Esophagus muscularis mucosa (tissue), 4 donors: Measurements from ENCODE around the gene GRIK3. TPM values are rescaled to one million over a fixed set of nuclear protein-coding genes. Genes with fewer than 3 reads are reported as not detected.
A peak's percentile ranks its signal among the peaks of the same experiment; 100 is the strongest.

Experiments used
- DNase-seq: peaks from one replicate; pipeline ENCODE4 v3.0.0-alpha.2; 2017; ENCODE audit errors: extremely low spot score
- H3K27ac ChIP-seq, 4 donors: fragments of 200-600 bp; sonication (generic); replicated peaks in 1 of 4; 1 replicate in 3 of 4; 2 replicates in 1 of 4; pipeline ENCODE4 v1.5.1; 2016 to 2019; ENCODE audit warnings: mild to moderate bottlenecking in 1 of 4
- H3K27me3 ChIP-seq, 4 donors: fragments of 200-600 bp; sonication (generic); one replicate each; pipeline versions ENCODE4 v1.5.1 to v1.6.0; 2016 to 2019
- H3K36me3 ChIP-seq, 4 donors: fragments of 200-600 bp; sonication (generic); one replicate each; pipeline ENCODE4 v1.5.1; 2016 to 2019
- H3K4me1 ChIP-seq, 4 donors: fragments of 200-600 bp; sonication (generic); one replicate each; pipeline ENCODE4 v1.5.1; 2016 to 2019
- H3K4me3 ChIP-seq, 4 donors: fragments of 200-600 bp; sonication (generic); 1 replicate in 2 of 4; 2 replicates in 2 of 4; pipeline ENCODE4 v1.5.1; 2016 to 2019; ENCODE audit warnings: mild to moderate bottlenecking in 4 of 4, moderate library complexity in 1 of 4
- H3K9me3 ChIP-seq, 4 donors: fragments of 200-600 bp; sonication (generic); 1 replicate in 3 of 4; 2 replicates in 1 of 4; pipeline ENCODE4 v1.5.1; 2016 to 2019
- EP300 ChIP-seq: sonication (generic); formaldehyde crosslinking; IDR thresholded peaks from one replicate; pipeline ENCODE4 v1.6.1; 2017; ENCODE audit warnings: antibody characterized with exemption
- POLR2A ChIP-seq: fragments of 450-650 bp; IDR thresholded peaks from one replicate; pipeline ENCODE4 v1.6.1; 2017; ENCODE audit warnings: antibody characterized with exemption, moderate library complexity, mild to moderate bottlenecking, low read depth
- POLR2AphosphoS5 ChIP-seq, 2 donors: sonication (generic); formaldehyde crosslinking; IDR thresholded peaks; one replicate each; pipeline ENCODE4 v1.6.1; 2017; ENCODE audit warnings: antibody characterized with exemption in 2 of 2
- WGBS: methylation state at CpG from one replicate; pipeline ENCODE4 v1.1.5; 2018; 5-methylcytosine and 5-hydroxymethylcytosine counted together
- intact Hi-C: fragments of 100-400 bp; cut with DNase I; formaldehyde crosslinking; loops from one replicate; pipeline ENCODE4 v1.15.1; 2023
- total RNA-seq, 4 donors: library from RNA; depleted of rRNA; stranded (reverse); fragments of >200 nt; gene quantifications; one replicate each; pipeline versions ENCODE4 v1.1.0 to v1.2.1, GENCODE V29; 2016
- TF ChIP-seq, protein P1 (sequence below), 3 experiments: fragments of 200-600 bp in 2 of 3; fragments of 450-650 bp in 1 of 3; sonication (generic) in 2 of 3; IDR thresholded peaks; one replicate each; pipeline ENCODE4 v1.5.1; 2017 to 2019; ENCODE audit warnings: antibody characterized with exemption in 3 of 3, mild to moderate bottlenecking in 2 of 3, moderate library complexity in 1 of 3

The GRIK3 gene
- total RNA-seq, 4 donors from 2014 or later, result 5.3 to 7.9 (median 6.6) TPM

DNA sequence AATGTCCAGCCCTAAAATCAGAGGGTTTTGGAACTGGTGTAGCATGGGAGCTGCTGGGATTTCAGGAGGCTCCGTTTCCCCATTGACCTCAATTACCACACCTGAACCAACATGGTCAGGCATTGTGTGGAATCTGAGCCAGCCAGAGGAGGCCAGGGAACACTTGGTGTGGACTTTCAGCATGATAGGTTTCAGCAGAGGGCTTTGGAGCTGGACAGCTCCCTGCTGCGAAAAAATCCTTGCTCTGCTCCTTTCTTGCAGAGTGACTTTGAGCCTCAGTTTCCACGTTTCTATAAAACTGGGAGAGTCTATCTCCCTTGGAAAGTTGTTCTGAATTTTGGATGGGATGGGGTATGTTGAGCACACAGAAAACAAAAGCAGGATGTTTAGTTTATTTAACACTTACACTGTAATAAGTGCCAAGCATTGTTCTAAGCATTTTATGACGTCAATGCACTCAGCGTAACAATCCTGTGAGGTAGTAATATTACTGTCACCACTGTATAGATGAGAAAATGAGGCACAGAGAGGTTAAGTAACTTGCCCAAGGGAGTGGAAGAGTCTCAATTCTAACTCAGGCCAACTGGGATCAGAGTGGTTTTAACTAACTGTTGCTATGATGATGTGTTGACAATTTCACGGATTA is 168.0 kb downstream of the GRIK3 start:
- intact Hi-C loops, result no loop called here
- H3K27me3 ChIP-seq, result peaks cover 0 to 61% (median 0%) of the 10 kb centered on the region in 4 donors

DNA sequence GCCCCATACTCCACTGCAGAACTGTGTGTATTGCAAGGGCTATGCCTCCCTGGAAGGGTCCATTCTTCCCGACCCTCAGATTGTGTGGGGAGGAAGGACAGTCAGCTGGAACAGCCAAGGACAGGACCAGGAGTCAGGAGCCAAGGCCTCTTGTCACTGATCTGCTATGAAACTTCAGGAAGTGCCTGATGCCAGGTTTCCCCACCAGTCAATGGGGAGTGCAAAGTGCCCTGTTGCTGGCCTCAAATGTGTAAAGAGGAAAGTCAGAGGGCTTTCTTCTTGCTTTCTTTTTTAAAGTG is 168.8 kb downstream of the GRIK3 start:
- peaks cover 0 to 66% (median 0%) of the 10 kb centered on the region in 4 donors for H3K27me3 ChIP-seq
- TF ChIP-seq EP300, result no peak
- no peak for TF ChIP-seq POLR2AphosphoS5 (IDR thresholded peaks at IDR 0.05)
- TF ChIP-seq POLR2A, result no peak
- no peaks in the 10 kb centered on the region for H3K9me3 ChIP-seq
- intact Hi-C loops, result no loop called here
- peak overlapping the region in 2 of 4 donors; percentile 41 to 55 for H3K27ac ChIP-seq
- no peak for DNase-seq
- H3K4me3 ChIP-seq, result no peak overlapping the region
- 20% methylated on average over 1 of the region's 1 CpG for WGBS
- H3K4me1 ChIP-seq, result peaks cover 0 to 8% (median 0%) of the 10 kb centered on the region in 4 donors
- H3K36me3 ChIP-seq, result no peaks in the 10 kb centered on the region

More for the DNA sequence above, 168.0 kb downstream of the GRIK3 start:
- H3K9me3 ChIP-seq, result no peaks in the 10 kb centered on the region
- H3K36me3 ChIP-seq, result no peaks in the 10 kb centered on the region
- DNase-seq, result no peak
- H3K27ac ChIP-seq, result peak overlapping the region in 3 of 4 donors; percentile 41 to 55 (median 44)
- 68% methylated on average over 6 of the region's 6 CpGs for WGBS
- TF ChIP-seq POLR2AphosphoS5 (IDR thresholded peaks at IDR 0.05) (no peak), POLR2A (no peak), EP300 (no peak)
- TF ChIP-seq, protein P1, sequence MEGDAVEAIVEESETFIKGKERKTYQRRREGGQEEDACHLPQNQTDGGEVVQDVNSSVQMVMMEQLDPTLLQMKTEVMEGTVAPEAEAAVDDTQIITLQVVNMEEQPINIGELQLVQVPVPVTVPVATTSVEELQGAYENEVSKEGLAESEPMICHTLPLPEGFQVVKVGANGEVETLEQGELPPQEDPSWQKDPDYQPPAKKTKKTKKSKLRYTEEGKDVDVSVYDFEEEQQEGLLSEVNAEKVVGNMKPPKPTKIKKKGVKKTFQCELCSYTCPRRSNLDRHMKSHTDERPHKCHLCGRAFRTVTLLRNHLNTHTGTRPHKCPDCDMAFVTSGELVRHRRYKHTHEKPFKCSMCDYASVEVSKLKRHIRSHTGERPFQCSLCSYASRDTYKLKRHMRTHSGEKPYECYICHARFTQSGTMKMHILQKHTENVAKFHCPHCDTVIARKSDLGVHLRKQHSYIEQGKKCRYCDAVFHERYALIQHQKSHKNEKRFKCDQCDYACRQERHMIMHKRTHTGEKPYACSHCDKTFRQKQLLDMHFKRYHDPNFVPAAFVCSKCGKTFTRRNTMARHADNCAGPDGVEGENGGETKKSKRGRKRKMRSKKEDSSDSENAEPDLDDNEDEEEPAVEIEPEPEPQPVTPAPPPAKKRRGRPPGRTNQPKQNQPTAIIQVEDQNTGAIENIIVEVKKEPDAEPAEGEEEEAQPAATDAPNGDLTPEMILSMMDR (IDR thresholded peaks at IDR 0.05), result no peak
- no peak overlapping the region for H3K4me3 ChIP-seq
- H3K4me1 ChIP-seq, result peaks cover 0 to 8% (median 0%) of the 10 kb centered on the region in 4 donors

DNA sequence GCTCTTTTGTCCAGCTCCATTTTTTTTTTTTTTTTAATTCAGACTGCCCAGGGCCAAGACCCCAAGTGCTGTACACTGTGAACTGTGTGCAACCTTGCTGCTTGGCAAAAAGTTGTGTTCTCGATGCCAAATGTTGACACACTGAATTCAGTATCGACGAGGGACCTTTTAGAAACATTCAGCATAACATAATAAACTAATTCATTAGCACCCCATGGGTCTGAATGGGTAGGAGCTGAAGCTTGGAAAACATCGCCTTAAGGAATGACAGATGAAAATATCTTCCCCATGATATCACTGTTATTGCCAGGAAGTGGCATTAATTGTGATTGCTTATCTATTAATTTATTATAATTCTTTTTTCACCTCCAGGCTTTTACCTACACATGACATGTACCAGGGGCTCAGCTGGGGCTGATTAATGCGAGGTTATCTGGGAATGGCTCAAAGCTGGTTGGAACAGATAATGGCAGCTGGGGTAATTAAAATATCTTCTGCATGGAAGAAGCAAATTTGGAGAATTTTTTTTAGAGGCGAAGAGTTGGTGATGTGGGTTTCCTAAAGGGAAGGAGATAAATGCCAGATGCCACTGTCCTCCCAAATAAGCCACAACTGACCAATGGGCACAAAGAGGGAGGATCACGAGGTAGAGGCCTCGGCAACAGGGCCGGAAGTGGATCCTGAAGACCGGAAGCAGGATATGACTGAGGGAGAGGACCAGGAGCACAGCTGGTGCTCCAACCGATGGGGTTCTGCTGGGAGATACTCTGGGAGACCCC is 169.3 kb downstream of the GRIK3 start:
- H3K36me3 ChIP-seq, result no peaks in the 10 kb centered on the region
- intact Hi-C loops, result no loop called here
- no peak overlapping the region for H3K4me3 ChIP-seq
- H3K9me3 ChIP-seq, result no peaks in the 10 kb centered on the region
- H3K27me3 ChIP-seq, result peaks cover 0 to 69% (median 0%) of the 10 kb centered on the region in 4 donors
- no peak for DNase-seq
- TF ChIP-seq POLR2A (no peak), EP300 (no peak), POLR2AphosphoS5 (IDR thresholded peaks at IDR 0.05) (no peak)
- TF ChIP-seq, protein P1 (IDR thresholded peaks at IDR 0.05), result no peak
- H3K27ac ChIP-seq, result peak overlapping the region in 2 of 4 donors; percentile 41 to 55
- 62% methylated on average over 11 of the region's 11 CpGs for WGBS
- peaks cover 0 to 8% (median 0%) of the 10 kb centered on the region in 4 donors for H3K4me1 ChIP-seq

- WGBS, result 38% methylated on average over 6 of the region's 6 CpGs
- Histone ChIP-seq H3K27ac (peak overlapping the region in 2 of 4 donors; percentile 11 to 27), H3K4me1 (peaks cover 0 to 8% (median 0%) of the 10 kb centered on the region in 4 donors)
Observed at GRCh38 chr1:36864182-36864822, 170.0 kb downstream of the GRIK3 start.

More at GRCh38 chr1:36864182-36864822, 170.0 kb downstream of the GRIK3 start:
- no peaks in the 10 kb centered on the region for H3K9me3 ChIP-seq
- H3K4me3 ChIP-seq, result no peak overlapping the region
- H3K27me3 ChIP-seq, result peaks cover 0 to 76% (median 0%) of the 10 kb centered on the region in 4 donors
- intact Hi-C loops, result no loop called here
- TF ChIP-seq POLR2A (no peak), POLR2AphosphoS5 (IDR thresholded peaks at IDR 0.05) (no peak), EP300 (no peak)
- TF ChIP-seq, protein P1 (IDR thresholded peaks at IDR 0.05), result no peak
- H3K36me3 ChIP-seq, result no peaks in the 10 kb centered on the region
- no peak for DNase-seq
